HG02973 (cell line): ENCODE measurements around the gene EIF4A3.

Experiments used
- ATAC-seq: cut with Tn5 transposase; IDR thresholded peaks from one replicate; pipeline ENCODE4 v1.9.1; 2021; ENCODE audit warnings: moderate library complexity; ENCODE audit not compliant: unreplicated experiment

EIF4A3 gene

DNA sequence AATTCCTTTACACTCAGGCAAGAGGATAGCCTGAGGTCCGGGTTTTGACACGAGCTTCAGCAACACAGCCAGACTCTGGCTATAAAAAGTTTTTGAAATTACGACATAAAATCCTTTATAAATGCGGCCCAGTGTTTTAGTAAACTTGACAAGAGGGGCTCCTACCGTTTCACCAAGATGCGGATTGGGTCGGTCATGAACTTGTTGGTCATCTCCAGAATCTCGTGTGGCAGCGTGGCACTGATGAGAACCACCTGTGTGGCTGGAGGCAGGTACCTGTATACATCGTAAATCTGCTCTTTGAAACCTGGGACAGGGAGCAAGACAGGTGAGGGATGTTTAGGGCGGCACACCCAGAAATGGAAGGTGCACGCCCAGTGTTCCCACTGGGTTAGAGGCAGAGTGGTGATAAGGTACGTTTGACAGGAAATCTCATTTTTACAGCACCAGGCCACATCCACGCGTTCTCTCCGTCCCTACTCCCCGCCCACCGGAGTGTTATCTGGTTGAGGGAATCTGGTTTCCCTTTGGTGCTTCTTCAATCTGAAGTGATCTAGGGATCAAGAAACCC, 8.0 kb downstream of the EIF4A3 start:
- ATAC-seq = no peak

DNA sequence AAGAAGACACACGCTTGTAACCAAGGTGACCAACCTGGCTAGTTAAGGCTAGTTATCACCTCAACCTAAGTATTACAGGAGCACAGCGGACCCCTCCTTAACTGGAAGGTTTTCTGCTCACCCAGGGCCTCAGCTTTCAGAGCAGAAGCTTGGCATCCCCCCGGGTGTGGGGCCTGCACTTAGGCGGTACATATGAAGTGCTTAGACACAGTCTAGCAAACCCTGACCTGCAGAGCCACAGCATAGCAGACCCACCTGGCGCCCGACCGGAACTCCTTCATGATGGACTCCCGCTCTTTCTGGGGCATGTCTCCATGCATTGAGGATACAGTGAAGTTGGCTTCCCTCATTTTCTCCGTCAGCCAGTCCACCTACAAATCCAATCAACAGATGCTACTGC, 9.8 kb downstream of the EIF4A3 start:
- no peak for ATAC-seq

DNA sequence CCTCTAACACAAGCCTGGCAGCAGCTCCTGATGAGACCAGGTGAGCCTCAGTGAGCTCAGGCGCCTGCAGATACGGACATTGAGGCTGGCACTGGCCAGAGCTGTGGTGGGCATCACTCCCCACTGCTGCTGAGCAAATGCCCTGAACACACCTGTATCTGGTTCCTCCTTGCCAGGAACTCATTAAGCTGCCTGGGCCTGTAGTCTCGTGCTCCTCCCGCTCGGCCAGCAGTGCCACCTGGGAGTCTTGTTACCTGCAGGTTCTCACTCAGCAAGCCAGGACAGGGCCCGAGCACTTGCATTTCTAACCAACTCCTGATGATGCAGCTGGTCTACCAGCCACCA, 13.3 kb downstream of the EIF4A3 start:
- ATAC-seq = no peak

DNA sequence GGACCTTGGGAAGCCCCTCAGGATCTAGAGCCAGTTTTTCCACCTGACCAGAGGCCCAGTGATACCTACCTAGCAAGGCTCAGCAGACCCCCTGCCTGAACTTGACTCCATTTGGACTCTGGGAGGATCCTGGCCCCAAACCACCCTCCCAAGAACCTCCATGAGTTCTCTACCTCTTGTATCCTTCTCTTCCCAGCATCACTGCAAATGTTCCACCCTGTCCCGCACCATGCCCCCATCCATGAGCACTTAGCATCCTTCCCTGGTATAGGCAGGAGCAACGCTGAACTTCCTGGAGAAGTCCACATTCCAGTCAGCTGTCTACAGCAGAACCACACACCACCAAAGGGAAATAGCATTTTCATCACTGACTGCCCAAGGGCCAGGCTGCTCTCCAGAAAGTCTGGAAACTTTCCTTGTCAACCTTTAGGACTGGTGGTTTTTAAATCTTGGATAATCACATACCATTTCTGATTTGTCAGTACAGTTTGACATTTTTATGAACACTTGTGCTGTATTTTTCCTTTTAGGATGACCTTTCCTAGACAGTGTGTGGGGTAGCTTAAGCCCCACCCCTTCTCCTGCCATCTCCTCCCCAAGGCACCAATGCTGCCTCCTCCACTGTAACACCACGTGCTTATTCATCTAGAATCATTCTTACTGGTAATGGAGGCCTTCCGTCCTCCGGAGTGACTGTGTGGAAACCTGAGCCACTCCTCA, 13.9 kb downstream of the EIF4A3 start:
- ATAC-seq = no peak

DNA sequence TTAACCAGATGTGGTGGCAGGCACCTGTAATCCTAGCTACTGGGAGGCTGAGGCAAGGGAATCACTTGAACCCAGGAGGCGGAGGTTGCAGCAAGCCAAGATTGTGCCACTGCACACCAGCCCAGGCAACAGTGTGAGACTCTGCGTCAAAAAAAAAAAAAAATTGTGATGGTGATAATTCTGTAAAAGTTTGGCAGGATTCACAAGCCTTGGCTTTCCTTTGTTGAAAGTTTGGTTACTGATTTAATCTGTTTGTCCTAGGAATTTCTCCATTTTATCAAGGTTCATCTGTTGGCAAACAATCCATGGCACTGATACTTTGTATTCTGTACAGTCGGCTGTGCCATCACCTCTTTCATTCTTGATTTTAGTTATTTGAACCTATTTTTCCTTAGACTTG, 15.9 kb downstream of the EIF4A3 start:
- no peak for ATAC-seq

DNA sequence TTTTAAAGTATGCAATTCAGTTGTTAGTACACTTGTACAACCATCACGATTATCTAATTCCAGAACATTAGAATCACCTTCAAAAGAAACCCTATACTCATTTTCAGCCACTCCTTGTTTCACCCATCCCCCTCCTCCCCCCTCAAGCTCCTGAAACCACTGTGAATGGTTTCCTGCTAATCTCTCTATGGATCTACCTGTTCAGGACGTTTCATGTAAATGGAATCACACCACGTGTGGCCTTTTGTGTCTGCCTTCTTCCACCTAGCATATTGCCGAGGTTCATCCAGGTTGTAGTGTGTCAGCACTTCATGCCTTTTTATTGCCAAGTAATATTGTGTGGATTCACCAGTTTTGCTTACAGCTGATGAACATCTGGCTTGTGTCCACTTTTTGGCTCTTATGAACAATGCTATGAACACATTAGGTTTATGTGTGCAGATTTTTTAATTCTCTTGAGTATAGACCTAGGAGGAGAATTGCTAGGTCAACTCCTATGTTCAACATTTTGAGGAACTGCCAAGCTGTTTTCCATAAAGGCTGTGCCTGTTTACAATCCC, 17.8 kb downstream of the EIF4A3 start:
- no peak for ATAC-seq

DNA sequence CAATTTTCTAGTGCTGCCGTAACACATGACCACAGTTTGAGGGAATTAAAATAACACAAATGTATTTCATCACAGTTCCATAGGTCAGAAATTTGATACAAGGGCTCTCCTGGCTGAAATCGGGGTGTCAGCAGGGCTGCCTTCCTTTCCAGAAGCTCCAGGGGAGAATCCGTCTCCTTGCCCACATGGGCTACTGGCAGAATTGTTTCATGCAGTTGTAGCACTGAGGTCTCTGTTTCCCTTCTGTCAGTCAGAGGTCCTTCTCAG, 20.5 kb downstream of the EIF4A3 start:
- ATAC-seq = no peak

DNA sequence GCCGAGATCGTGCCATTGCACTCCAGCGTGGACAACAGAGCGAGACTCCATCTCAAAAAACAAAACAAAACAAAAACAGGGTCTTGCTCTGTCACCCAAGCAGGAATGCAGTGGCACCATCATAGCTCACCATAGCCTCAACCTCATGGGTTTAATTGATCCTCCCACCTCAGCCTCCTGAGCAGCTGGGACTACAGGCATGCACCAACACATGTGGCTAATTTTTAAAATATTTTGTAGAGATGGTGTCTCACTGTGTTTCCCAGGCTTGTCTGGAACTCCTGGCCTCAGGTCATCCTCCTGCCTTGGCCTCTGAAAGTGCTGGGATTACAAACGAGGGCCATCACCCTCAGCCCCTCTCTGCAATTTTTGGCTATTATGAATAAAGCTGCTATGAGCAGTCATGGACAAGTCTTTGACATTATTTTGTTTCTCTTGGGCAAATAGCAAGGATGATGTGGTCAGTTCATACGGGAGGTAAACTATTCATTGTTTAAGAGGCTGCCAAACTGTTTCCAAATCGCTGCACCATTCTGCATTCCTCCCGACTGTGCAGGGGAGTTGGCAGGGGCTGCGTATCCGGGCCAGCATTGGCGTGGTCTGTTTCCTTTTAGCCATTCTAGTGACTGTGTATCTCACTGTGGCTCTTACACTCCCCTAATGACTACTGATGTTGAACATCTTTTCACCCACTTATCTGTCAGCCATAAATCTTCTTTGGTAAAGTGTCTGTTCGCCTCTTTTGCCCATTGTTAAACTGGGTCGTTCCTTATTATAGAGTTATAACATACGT, 21.1 kb downstream of the EIF4A3 start:
- ATAC-seq = no peak

DNA sequence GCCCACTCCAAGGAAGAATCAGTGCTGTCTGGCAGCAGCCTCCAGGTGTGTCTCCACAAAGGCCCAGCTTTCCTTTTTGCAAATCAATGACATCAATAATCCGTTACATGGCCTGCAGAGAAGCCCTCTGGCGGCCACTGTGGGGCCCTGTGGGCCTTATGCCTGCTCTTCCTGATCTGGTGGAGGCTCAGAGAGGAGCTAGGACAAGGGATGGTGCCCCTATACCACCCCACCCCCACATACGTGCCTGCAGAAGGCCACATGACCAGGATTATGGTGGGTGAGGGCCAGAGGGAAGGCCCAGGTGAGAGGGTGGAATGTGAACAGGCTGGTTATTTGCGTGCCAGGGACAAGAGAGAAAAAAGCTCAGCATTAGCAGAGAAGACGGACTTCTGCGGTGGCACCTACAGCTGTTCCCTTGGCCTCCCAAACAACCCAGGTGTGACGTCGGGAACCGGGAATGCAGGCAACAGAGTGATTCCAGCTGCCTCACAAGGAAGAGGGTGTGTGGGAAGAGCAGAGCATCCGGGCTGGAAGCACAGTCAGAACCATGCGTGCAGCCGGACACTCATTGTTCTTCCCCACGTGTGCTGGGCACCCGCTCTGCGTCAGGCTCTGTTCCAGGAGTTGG, 22.5 kb downstream of the EIF4A3 start:
- ATAC-seq = no peak

DNA sequence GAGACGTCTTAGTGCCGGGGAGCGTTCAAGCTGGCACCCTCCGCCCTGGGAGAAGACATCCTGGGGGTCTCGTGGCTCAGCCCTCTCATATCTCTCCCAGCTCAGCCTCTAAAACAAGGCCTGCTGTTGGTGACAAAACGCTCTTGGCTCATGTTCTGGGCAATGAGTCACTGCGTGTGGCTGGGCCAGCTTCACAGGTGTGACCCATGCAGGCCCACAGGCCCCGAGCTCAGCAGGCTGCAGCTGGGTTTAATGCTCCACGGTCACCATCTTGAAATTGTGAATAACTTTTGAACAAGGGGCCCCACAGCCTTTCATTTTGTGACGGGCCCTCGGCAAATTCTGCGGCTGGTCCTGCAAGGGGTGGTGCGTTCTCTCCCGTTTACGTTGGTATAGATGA, 23.1 kb downstream of the EIF4A3 start:
- ATAC-seq = no peak

DNA sequence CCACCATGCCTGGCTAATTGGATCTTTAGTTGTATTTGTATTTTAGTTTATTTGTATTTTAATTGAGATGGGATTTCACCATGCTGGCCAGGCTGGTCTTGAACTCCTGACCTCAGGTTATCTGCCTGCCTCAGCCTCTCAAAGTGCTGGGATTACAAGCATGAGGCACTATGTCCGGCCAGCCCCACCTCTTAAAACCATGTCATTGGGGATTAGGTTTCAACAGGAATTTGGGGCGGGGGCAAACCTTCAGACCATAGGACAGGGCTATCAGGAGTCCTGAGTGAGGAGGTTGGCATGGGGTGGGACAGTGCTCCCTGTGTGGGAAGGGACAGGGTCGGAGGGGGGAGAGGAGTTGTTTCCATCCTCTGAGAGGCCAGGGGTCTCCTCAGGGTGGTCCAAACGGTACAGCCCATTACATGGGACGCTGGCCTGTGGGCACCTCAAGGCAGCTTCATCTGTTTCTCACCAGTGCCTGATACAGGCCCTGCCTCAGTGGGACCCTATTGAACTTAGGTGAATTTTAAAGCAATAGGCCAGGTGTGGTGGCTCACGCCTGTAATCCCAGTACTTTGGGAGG, 23.9 kb downstream of the EIF4A3 start:
- no peak for ATAC-seq

DNA sequence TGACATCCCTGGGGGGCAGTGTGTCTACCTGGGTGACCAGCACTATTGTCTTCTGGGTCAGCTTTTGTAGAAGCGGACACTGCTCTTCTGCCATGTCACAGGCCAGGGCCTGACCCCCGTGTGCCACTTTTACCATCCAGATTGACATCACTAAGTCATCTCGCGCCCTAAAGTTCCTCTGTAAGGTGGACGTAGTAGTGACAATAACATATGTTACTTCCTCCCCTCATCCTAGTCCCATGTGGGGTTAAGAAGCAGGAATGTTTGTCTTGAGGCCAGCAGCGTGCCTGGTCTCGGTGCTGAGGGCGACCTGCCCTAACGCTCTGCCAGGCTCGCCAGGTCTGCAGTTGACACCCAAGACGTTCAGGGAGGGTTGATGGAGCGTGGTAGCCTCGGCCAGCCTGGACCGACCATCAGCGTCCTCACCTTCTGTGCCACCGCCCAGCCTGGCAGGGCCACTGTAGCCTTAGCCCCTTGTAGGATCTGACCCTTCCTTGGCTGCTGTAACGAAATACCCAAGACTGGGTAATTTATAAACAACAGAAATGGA, 24.8 kb downstream of the EIF4A3 start:
- ATAC-seq = no peak

DNA sequence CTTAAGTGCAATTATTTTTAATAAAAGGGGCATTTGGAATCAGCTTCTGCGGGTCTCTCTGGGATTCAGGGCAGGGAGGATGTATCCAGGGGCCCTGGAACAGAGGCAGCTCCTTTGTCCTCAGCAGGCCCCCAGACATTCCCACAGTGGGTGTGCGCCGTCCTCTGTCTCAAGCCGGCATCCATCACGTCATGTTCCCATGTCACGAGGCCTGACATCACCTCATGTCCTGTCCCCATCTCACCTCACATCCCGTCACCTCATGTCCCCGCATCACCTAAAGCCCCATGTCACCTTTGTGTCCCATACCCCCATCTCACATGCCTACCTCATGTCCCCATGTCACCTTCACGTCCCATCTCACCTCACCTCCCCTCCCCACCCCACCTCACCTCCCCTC, 27.1 kb downstream of the EIF4A3 start:
- ATAC-seq = no peak

DNA sequence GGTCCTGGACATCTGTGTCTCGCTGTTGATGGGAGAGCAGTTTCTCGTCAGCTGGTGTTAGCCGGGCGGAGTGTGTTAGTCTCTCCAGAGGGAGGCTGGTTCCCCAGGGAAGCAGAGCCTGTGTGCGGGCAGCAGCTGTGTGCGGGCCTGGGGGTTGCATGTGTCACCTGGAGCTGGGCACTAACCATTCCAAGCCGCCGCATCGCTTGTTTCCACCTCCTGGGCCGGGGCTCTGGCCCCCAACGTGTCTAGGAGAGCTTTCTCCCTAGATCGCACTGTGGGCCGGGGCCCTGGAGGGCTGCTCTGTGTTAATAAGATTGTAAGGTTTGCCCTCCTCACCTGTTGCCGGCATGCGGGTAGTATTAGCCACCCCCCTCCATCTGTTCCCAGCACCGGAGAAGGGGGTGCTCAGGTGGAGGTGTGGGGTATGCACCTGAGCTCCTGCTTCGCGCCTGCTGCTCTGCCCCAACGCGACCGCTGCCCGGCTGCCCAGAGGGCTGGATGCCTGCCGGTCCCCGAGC, 27.6 kb downstream of the EIF4A3 start:
- ATAC-seq = no peak

DNA sequence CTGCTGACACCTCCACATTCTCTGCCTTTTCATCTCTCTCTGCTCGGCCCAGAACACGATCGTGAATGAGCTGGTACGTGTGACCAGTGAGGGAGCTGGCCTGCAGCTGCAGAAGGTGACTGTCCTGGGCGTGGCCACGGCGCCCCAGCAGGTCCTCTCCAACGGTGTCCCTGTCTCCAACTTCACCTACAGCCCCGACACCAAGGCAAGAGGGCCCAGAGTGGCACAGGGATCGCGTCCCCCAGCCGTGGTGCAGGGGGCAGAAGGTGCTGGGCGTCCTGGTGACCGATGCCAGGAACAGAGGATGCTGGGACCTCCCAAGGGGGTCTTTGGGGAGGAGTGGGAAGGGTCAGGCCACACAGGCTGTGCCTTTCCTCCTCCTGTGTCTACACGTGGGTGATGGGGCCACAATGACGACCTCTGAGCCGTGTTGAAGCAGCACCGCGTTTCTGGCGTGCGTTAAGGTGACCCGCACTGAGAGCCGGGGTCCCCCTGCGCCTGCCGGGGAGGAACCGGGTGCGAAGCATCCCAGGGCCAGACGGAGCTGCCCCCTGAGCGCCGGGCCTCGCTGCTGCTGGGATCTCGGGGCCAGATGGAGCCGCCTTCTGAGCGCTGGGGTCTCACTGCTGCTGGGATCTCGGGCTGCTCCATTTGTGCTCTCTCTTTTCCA, 28.2 kb downstream of the EIF4A3 start:
- no peak for ATAC-seq

DNA sequence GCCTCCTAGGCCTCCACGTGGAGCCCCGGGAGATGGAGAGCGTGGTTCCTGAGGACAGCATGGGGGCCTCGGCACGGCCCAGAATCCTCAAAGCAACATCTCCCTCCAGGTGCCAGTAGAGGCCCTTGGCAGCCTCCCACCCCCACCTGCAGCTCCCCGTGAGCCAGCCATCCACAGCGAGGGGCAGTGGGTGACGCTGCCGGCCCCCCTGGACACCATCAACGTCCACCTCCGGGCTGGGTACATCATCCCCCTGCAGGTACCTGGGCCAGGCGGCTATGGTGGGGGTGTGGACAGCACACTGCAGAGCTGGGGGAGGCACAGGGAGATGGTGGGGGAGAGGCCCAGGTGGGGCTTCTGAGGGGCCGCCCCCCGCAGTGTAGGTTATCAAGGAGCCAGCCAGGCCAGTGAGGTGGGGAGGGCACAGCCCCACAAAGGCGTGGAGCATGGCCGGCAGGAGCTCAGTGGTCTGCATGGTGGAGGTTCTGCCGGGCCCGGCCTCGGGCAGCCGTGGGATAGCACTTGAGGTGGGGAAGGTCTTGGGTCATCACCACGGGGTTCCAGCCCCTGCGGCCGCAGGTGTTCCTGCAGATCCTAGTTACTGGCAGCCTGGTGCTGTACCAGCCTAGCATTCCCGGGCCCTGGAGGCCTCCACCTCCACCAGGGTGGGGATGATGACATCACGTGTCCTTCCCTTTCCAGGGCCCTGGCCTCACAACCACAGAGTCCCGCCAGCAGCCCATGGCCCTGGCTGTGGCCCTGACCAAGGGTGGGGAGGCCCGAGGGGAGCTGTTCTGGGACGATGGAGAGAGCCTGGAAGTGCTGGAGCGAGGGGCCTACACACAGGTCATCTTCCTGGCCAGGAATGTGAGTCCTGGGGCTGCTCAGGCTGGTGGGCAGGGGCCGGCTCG, 29.2 kb downstream of the EIF4A3 start:
- ATAC-seq = no peak

DNA sequence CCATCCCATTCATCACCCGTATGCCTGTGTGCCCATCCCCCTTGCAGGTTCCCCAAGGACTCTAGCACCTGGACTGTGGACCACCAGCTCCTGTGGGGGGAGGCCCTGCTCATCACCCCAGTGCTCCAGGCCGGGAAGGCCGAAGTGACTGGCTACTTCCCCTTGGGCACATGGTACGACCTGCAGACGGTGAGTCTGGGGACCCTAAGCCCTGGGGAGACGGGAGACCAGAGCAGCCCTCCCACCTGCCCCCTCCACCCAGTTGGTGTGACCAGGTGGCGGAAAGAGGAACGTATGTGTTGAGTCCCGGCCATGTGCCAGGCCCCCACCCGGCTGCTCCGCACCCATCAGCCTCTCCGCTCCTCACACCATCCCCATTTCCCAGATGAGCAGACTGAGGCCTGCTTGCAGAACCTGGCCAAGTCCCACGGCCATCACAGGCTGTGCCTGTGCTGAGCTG, 30.0 kb downstream of the EIF4A3 start:
- ATAC-seq = no peak

DNA sequence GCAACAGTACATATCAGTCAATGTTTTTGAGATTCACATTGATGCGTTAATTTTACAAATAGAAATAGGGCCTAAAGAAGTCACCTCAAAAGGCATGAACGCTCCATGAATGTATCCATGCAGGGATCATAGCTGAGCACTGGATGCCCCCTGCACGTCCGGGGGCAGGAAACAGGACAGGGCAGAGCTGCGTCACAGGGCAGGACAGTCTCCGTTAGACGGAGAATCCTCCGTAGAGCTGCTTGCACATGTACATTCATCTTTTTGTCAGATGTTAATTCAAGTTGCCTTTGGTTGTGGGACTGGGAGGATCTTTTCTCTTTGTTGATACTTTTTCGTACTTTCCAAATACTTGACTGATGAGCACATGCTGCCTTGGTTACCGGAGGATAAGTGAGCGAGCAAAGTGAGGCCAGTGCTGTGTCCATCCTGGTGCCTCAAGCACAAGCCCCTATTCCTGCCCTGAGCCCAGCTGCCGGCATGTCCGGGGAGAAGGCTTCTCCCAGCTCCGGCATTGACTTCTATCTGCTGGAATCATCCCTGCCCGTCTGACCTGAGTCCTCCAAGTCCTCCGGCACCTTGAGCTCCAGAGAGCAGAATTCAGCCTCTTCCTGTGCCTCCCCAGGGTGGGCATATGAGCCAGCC, 30.5 kb downstream of the EIF4A3 start:
- ATAC-seq = no peak

DNA sequence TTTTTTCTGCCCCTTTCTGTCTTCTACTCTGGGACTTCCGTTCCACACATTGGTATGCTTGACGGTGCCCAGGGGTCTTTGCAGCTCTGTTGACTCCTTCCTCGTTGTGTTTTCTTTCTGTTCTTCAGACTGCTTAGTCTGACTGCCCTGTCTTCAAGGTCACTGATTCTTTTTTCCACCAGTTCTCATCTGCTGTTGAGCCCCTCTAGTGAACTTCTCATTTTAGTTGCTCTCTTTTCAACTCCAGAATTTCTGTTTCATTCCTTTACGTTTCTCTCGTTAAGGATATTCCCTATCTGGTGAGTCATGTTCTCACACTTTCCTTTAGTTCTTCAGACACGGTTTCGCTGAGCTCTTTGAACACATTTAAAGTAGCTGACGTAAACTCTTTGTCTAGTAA, 31.8 kb downstream of the EIF4A3 start:
- no peak for ATAC-seq
